GM12878 (cell line): ENCODE results near the gene BTBD1. TPM values are rescaled to one million over a fixed set of nuclear protein-coding genes. Genes with fewer than 3 reads are reported as not detected.

ENCODE experiments used
- CHD1 ChIP-seq: IDR thresholded peaks from 2 replicates; pipeline ENCODE4 v1.6.1; 2012; ENCODE audit warnings: low read depth, low read length, improper control_type of control experiment
- DPF2 ChIP-seq: fragments of 450-650 bp; IDR thresholded peaks from 2 replicates; pipeline ENCODE4 v1.6.1; 2017; ENCODE audit warnings: mild to moderate bottlenecking
- EGR1 ChIP-seq, 2 experiments: IDR thresholded peaks; 1 replicate in 1 of 2; 2 replicates in 1 of 2; pipeline ENCODE4 v1.6.1; 2011 to 2012; ENCODE audit warnings: low read depth in 2 of 2, low read length in 2 of 2, borderline replicate concordance in 1 of 2, mild to moderate bottlenecking in 1 of 2, moderate library complexity in 1 of 2
- EP300 ChIP-seq, 2 experiments: fragments of 150-350 bp in 1 of 2; IDR thresholded peaks; 2 replicates each; pipeline ENCODE4 v1.6.1; 2011 to 2012; ENCODE audit warnings: low read depth in 2 of 2, low read length in 2 of 2, borderline replicate concordance in 1 of 2, improper control_type of control experiment in 1 of 2, inconsistent platforms in 1 of 2; ENCODE audit not compliant: control insufficient read depth in 1 of 2
- IKZF1 ChIP-seq: fragments of 450-650 bp; conservative IDR thresholded peaks from 2 replicates; pipeline ENCODE4 v1.6.1; 2017; ENCODE audit warnings: antibody characterized with exemption, mild to moderate bottlenecking
- NR2C2 ChIP-seq: IDR thresholded peaks from 2 replicates; pipeline ENCODE4 v1.6.1; 2011; ENCODE audit warnings: borderline replicate concordance, low read depth; ENCODE audit not compliant: control insufficient read depth, insufficient read length
- POLR2AphosphoS2 ChIP-seq: IDR thresholded peaks from 2 replicates; pipeline ENCODE4 v1.6.1; 2011; ENCODE audit warnings: low read depth, mild to moderate bottlenecking, low read length, improper control_type of control experiment, moderate library complexity
- SIN3A ChIP-seq: IDR thresholded peaks from 2 replicates; pipeline ENCODE4 v1.6.1; 2012; ENCODE audit warnings: low read depth, low read length, improper control_type of control experiment
- SMARCA5 ChIP-seq: fragments of 450-650 bp; IDR thresholded peaks from 2 replicates; pipeline ENCODE4 v1.6.1; 2017; ENCODE audit warnings: mild to moderate bottlenecking
- SMC3 ChIP-seq: IDR thresholded peaks from 2 replicates; pipeline ENCODE4 v1.6.1; 2011; ENCODE audit warnings: low read length, improper control_type of control experiment, borderline replicate concordance
- TBL1XR1 ChIP-seq: IDR thresholded peaks from 2 replicates; pipeline ENCODE4 v1.6.1; 2012; ENCODE audit warnings: low read depth, low read length, improper control_type of control experiment
- ZSCAN29 ChIP-seq: fragments of 450-650 bp; IDR thresholded peaks from 2 replicates; pipeline ENCODE4 v1.6.1; 2017; ENCODE audit warnings: mild to moderate bottlenecking, moderate library complexity
- polyA plus RNA-seq, 11 experiments: library from polyadenylated mRNA; depleted of rRNA in 4 of 11; unstranded in 6 of 11; stranded (reverse) in 5 of 11; fragments of >200 nt; fragmentation: Nextera tagmentation in 4 of 11; fragmentation: Illumina TruSeq in 1 of 11; extraction: Ambion mirVana in 4 of 11; extraction: Trizol in 1 of 11; gene quantifications; 1 replicate in 1 of 11; 2 replicates in 10 of 11; pipeline versions ENCODE4 v1.2.1 to v1.2.3, GENCODE V29; 2011 to 2016; ENCODE audit warnings: inconsistent platforms in 2 of 11, missing spikeins in 2 of 11, low read depth in 1 of 11
- total RNA-seq, 4 experiments: library from RNA; depleted of rRNA in 3 of 4; stranded (reverse); fragments of >200 nt in 3 of 4; fragmentation: Illumina TruSeq in 1 of 4; extraction: Trizol in 1 of 4; gene quantifications; 2 replicates each; pipeline versions ENCODE4 v1.2.1 to v1.2.3, GENCODE V29; 2013 to 2021
- TF ChIP-seq, protein P1 (sequence below): fragments of 450-650 bp; conservative IDR thresholded peaks from 2 replicates; pipeline ENCODE4 v1.6.1; 2017; ENCODE audit warnings: mild to moderate bottlenecking, moderate library complexity

Gene BTBD1
- total and polyA plus RNA-seq, 10 of the 15 experiments (the other 5 are each of a cell fraction or from before 2014, with no cell fraction given), result 17.5 to 90.4 (median 73.1) TPM

DNA sequence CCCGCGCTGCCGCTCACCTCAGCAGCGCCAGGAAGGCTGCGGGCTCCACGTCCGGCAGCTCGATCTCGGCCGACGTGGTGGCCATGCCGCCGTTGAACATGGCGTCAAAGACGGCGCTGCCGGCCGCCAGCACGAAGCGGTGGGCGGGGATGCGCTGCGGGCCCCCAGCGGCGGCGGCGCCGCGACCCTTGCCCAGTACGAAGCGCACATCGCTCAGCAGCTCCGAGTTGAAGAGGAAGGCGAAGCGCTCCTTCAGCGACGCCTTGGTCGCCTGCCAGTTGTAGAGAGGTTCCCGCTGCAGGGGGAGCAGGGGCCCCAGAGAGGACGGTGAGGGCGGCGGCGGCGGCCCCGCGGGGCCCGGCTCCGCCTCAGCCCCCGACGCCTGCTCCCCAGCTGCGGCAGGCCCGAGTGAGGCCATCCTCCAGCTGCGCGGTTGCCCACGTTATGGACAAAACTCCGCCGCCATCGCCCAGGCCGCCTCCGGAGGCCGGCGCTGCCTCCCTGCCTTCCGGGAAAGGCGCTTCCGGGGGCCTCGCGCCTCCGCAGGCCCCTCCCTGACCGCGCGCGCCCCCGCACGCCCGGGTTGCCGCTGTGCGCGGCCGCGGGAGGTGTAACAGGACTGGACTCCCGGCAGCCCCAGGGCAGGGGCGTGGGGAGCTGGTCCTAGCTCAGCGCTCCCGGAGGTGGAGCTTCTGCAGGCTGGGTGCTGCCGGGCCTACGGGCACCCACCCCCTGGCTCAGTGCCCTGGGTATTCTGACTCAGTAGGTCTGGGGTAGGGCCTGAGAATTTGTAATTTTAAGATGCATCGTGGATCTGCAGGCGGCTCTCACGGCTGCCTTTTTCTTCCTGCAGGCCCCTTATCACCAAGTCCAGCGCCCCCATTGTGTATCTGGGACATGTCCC lies at the start of gene BTBD1 (continued):
- TF ChIP-seq EP300 (IDR thresholded peaks at IDR 0.05; ENCODE audit: borderline replicate concordance in 1 of 2, control insufficient read depth in 1 of 2, low read depth in 2 of 2, low read length in 2 of 2) (no peak), NR2C2 (no peak), SMARCA5 (peak; percentile 80), SMC3 (no peak), IKZF1 (peak; percentile 94), DPF2 (peak; percentile 88), ZSCAN29 (0 out of 2 replicates have a peak, but pooled peaks have one; percentile 22), TBL1XR1 (peak; percentile 58; the same call in 1 of the 2 replicates), EGR1 (IDR thresholded peaks at IDR 0.05; ENCODE audit: borderline replicate concordance in 1 of 2, low read depth in 2 of 2, low read length in 2 of 2) (peak; percentile 46 to 99), CHD1 (peak; percentile 84; the same call in 1 of the 2 replicates), SIN3A (peak; percentile 79; the same call in 1 of the 2 replicates), POLR2AphosphoS2 (peak; percentile 65; the same call in 1 of the 2 replicates)
- TF ChIP-seq, protein P1, sequence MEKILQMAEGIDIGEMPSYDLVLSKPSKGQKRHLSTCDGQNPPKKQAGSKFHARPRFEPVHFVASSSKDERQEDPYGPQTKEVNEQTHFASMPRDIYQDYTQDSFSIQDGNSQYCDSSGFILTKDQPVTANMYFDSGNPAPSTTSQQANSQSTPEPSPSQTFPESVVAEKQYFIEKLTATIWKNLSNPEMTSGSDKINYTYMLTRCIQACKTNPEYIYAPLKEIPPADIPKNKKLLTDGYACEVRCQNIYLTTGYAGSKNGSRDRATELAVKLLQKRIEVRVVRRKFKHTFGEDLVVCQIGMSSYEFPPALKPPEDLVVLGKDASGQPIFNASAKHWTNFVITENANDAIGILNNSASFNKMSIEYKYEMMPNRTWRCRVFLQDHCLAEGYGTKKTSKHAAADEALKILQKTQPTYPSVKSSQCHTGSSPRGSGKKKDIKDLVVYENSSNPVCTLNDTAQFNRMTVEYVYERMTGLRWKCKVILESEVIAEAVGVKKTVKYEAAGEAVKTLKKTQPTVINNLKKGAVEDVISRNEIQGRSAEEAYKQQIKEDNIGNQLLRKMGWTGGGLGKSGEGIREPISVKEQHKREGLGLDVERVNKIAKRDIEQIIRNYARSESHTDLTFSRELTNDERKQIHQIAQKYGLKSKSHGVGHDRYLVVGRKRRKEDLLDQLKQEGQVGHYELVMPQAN, result peak; percentile 84
